Vagina (tissue), 2 donors: ENCODE results near the gene HOXC11.

ENCODE experiments used
- POLR2AphosphoS5 ChIP-seq, 2 donors: sonication (generic); formaldehyde crosslinking; IDR thresholded peaks; one replicate each; pipeline ENCODE4 v1.9.0; 2017; ENCODE audit warnings: antibody characterized with exemption in 2 of 2, mild to moderate bottlenecking in 2 of 2, low read depth in 1 of 2; ENCODE audit not compliant: insufficient read depth in 1 of 2
- TF ChIP-seq, protein P1 (sequence below), 3 experiments: fragments of 450-650 bp in 2 of 3; fragments of 200-600 bp in 1 of 3; sonication (generic) in 1 of 3; IDR thresholded peaks; one replicate each; pipeline ENCODE4 v1.5.1; 2017 to 2019; ENCODE audit warnings: antibody characterized with exemption in 3 of 3, mild to moderate bottlenecking in 2 of 3, moderate library complexity in 2 of 3

DNA sequence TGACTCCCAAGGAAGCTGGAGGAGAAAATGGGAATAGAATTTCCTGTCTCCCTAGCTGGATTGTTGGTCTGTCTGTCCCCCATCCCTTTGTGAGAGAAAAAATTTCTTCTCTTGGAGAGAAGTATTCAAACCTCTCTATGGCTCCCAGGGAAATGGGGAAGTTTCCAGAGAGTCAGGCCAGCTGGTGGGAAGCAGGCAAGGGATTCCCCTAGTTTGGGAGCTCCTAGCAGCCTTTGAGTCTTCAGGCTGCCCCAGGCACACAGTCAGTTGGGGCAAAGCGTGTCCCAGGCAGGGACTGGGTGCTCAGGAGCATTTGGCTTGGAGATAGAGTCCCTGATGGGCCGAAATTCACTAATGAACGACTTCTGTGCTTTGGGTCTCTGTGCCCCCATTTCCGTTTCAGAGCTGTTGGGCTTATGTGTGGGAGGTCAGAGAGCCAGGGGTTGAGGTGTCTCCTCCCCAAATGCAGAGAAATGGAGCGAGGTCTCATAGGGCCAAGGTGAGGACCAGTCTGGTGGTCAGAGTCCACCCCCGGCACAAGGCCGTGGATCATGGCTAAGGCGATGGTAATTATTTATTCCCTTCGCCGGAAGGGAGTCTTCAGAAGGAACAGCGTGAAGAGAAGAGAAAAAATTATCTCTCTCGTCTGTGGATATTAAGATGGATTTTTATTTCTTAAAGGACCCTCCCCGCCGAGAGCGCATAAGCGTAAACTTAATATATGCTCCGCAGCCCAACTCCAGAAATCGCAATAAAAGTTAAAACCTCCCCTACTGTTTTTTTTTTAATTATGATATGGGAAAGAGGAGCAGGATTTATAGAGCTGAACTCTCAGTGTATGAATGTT is 20.5 kb downstream of the HOXC11 start:
- TF ChIP-seq, protein P1, sequence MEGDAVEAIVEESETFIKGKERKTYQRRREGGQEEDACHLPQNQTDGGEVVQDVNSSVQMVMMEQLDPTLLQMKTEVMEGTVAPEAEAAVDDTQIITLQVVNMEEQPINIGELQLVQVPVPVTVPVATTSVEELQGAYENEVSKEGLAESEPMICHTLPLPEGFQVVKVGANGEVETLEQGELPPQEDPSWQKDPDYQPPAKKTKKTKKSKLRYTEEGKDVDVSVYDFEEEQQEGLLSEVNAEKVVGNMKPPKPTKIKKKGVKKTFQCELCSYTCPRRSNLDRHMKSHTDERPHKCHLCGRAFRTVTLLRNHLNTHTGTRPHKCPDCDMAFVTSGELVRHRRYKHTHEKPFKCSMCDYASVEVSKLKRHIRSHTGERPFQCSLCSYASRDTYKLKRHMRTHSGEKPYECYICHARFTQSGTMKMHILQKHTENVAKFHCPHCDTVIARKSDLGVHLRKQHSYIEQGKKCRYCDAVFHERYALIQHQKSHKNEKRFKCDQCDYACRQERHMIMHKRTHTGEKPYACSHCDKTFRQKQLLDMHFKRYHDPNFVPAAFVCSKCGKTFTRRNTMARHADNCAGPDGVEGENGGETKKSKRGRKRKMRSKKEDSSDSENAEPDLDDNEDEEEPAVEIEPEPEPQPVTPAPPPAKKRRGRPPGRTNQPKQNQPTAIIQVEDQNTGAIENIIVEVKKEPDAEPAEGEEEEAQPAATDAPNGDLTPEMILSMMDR (IDR thresholded peaks at IDR 0.05): no peak
- no peak for TF ChIP-seq POLR2AphosphoS5 (IDR thresholded peaks at IDR 0.05; ENCODE audit: insufficient read depth in 1 of 2, low read depth in 1 of 2)
